GM21619 (cell line): ENCODE measurements around the gene STX5.
"Not testable (repeated sequence)": the region's sequence is repeated elsewhere in the genome, so short reads cannot be mapped to it uniquely, and the experiment has no call there.

Experiments used
- ATAC-seq: cut with Tn5 transposase; IDR thresholded peaks from one replicate; pipeline ENCODE4 v1.9.1; 2021; ENCODE audit not compliant: unreplicated experiment

STX5 gene

DNA sequence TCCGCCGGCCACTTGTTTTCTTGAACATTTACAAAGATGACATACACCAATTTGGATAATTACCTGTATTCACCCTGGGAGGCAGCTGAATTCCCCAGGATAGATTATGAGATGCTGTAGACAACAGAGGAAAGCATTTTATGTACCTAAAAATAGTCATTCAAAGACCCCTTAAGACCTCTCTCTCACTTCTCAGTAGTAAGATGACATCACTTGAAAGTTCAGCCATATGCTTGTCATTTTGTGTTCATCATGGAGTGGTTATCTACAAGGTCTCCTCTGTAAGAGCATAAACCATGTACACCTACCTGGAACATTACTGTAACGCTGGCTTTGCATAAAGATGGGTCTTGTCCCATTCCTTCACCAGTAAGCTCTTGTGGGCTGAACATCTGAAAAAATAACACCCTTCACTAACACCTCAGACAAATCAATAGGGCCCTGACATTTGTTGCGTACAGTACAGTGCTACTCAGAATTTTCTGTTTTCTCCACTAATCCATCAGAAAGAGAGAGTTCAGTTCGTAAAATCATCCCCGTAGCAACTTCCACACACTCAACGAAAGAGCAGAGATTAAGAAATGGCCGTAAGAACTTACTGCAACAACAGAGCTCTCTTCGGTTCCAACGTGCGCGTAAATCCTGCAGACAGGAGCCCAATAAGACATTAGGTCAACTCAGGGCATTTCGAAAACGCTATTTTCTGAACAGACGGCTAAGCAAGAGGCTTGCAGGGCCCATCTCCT is 23.1 kb upstream of the STX5 start:
- ATAC-seq: no peak

DNA sequence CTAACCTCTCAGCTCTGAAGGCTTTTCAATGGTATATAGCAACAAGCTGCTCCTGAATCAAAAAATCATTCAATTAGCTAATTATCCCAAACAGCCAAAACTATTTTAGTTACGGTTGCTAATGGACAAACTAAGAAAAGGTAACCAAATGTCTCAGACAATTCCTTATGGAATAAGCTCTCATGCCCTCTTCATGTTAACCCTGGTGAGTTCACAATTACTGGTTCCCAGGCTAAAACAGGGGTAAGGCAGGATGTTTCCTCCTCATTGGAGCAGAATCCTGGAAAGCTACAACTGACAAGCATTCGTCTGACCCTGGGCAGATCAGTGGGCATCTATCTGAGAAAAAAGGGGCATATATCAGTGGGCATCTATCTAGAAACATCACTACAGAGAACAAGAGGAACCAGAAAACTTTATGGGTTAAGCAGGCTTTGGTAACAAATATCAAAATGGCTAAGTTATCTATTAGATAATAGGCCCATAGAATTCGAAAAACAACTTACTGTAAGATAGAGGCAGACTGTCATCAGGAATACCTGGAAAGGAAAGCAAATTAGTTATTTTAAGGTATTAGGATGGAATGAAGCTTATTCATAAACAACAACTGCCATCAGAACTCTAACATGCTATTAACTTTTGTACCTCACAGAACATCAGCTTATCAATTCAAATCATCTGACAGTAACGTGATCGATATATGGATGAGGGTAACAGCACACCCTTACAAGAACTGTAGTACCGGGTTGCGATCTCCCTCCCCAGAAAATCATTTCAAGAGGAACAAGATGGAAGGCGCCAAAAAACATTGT is 22.4 kb upstream of the STX5 start:
- ATAC-seq: no peak

- no peak for ATAC-seq
Observed at GRCh38 chr11:62853279-62853965, 21.6 kb upstream of the STX5 start.

DNA sequence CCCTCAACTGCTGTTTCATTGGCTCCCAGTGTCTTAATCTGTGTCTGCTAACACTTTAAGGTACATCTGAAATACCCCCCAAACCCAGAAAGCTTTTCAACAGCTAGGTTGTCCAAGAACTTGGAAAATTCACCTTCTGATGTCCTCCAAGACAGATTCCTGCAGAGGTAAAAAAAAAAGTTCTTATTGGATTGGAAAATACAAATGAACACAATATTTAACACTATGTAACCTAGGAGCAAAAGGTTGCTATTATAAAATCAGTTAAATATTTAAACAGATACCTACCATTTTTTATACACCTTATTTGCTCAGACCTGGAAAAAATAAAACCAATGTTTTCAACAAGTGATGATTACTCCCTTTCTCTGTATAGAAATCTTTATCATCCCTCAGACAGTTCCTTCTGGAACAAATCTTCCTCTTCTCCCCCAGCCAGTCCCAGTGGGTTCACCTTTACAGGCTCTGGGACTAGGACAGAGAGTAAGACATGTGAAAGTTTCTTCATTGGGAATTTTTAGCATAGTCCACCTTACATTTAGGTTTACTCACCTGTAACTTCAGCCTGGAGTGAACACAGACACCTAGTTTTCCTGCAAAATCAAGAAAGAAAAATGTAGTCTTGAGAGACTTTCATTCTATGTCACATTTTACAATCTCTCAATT is 20.8 kb upstream of the STX5 start:
- ATAC-seq: no peak

DNA sequence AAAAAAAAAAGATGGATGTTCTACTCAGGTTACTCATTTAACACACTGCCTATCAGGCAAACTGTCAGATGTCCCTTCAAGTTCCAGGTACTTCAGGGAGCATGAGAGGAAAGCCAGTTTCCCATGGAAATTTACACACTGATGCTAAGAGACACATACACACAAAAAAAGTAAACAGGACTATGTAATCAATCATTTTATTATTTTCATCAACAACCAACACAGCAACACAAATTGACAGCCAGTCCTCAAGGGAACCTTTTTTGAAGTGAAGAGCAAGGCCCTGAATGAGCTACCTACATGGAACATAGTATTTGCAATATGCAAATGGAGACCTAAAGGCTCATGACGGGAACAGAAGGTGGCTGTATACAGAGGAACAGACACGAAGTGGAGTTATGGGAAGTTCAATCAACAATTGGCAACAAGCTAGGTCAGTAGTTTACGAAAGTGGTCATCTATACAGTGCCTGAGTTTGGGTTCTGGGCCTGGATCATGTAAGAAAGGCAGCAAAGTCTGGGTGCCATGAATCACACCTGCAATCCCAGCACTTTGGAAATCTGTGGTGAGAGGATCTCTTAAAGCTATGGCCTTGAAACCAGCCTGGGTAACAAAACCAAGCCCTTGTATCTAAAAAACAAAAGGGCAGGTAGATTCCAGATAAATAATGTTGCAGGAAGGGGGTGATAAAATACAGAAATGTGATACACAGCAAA is 20.1 kb upstream of the STX5 start:
- ATAC-seq: no peak

DNA sequence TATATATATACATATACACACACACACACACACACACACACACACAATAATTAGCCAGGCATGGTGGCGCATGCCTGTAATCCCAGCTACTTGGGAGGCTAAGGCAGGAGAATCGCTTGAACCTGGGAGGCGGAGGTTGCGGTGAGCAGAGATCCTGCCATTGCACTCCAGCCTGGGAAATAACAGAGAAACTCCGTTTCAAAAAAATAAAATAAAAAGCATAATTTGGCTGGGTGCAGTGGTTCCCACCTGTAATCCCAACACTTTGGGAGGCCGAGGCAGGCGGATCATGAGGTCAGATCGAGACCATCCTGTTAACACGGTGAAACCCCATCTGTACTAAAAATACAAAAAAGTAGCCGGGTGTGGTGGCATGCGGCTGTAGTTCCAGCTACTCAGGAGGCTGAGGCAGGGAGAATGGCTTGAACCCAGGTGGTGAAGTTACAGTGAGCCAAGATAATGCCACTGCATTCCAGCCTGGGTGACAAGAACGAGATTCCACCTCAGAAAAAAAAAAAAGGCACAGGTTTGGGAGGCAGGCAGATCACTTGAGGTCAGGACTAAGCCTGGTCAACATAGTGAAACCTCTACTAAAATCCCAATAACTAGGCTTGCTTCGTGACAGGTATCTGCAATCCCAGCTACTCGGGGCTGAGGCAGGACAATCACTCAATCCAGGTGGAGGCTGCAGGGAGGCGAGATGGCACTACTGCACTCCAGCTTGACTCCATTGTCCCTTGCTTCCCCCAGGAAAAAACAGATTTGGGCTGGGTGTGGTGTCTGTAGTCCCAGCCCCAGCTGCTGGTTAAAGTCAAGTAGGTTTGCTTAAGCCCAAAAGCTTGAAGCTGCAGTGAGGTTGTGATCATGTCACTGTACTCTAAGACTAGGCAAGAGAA is 19.3 kb upstream of the STX5 start:
- no peak for ATAC-seq

- no peak for ATAC-seq
Observed at GRCh38 chr11:62847767-62848314, 16.0 kb upstream of the STX5 start.

GRCh38 chr11:62846177-62846576 is 14.3 kb upstream of the STX5 start:
- ATAC-seq: no peak

- no peak for ATAC-seq
Observed at GRCh38 chr11:62844154-62844553, 12.3 kb upstream of the STX5 start.

- no peak for ATAC-seq
Observed at GRCh38 chr11:62843466-62843865, 11.6 kb upstream of the STX5 start.

GRCh38 chr11:62842891-62843290 is 11.0 kb upstream of the STX5 start:
- ATAC-seq: not testable (repeated sequence)

DNA sequence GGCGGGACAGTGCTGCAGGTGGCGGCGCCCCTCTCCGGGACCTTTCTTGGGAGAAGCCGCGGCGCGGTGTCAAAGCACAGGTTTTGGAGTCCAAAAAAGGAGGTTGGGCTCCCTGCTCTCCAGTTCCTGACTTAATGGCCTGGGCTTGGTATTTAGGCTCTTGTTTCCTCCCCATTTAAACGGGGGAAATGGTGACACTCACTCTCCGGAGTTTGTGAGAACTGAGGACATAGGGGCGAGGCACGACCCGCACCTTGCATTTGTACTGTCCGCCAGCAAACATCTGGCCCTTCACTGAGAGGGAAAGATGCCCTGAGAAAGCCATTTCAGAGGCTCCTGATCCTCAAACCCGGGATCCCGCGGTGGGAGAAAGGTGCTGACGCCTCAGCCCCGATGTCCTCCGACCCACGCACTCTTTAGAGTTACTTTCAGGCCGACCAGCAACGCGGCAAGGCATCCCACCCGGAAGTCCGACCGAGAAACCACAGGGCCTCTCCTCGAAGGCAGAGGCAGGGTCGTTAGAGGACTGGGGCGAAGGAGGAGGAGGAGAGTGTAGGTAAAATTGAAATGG is 10.4 kb upstream of the STX5 start:
- no peak for ATAC-seq

DNA sequence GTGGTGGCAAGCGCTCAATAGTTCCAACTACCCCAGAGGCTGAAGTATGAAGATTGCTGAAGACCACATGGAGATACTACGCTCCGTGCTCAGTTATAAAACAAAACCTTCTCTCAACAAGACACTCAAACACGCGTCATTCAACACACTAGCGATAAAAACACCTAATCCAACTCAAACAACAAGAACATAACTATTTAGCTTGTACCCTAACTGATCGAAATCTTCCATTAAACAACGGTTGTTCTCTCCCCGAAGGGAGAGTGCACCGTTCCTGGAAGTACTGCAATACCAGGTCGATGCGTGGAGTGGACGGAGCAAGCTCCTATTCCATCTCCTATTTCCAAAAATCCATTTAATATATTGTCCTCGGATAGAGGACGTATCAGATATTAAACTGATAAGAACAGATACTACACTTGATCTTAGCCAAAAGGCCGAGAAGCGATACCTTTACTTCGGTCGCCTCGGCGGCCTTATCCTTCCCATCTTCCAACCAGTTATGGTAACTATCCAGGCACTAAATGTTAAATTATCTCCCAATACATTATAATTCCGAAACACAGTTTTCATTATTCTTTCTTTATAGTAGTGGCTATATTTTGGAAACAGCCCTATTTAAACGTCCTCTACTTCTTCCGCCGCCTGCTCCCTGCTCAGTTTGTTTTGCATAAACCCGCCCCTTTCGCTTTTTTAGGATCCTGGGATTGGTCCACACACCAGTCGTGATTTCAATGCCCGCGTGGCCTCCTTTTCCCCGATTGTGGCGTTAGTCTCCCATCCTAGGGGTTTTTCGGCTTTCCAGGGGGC is 9.7 kb upstream of the STX5 start:
- ATAC-seq: peak; percentile 55

GRCh38 chr11:62840721-62841360 is 9.0 kb upstream of the STX5 start:
- peak; percentile 7 for ATAC-seq

GRCh38 chr11:62839050-62839945 is 7.4 kb upstream of the STX5 start, which contains the start of gene WDR74:
WDR74 (minus strand) TSS chr11:62839590; CDS start chr11:62839570, 20 bp downstream.
- peak; percentile 47 for ATAC-seq

- no peak for ATAC-seq
Observed at GRCh38 chr11:62835336-62835735, 3.5 kb upstream of the STX5 start.
